GM21723 (cell line): Measurements from ENCODE around the gene GPR26.

Experiments
- ATAC-seq: cut with Tn5 transposase; IDR thresholded peaks from one replicate; pipeline ENCODE4 v1.9.1; 2021; ENCODE audit warnings: mild to moderate bottlenecking, moderate library complexity; ENCODE audit not compliant: unreplicated experiment

The GPR26 gene

GRCh38 chr10:123645615-123646014, 20.5 kb upstream of the GPR26 start:
- no peak for ATAC-seq

DNA sequence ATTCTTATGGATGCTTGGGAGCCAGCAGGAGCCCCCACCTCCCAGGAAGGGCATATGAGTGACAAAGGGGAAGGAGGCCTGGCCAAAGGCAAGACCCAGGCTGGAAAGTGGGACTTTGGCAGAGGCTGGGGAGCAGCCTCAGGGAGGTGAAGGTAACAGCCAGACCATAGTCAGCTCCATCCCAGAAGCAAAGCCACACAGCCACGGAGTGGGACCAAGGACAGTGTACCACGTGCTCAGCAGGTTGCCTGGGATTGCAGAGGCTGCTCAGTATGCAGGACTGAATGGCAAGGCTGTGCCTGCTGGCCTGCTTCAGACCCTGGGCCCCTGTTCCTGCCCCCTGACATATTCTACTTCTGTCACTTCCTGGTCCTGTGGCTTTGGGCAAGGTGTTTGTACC, 17.6 kb upstream of the GPR26 start:
- no peak for ATAC-seq

DNA sequence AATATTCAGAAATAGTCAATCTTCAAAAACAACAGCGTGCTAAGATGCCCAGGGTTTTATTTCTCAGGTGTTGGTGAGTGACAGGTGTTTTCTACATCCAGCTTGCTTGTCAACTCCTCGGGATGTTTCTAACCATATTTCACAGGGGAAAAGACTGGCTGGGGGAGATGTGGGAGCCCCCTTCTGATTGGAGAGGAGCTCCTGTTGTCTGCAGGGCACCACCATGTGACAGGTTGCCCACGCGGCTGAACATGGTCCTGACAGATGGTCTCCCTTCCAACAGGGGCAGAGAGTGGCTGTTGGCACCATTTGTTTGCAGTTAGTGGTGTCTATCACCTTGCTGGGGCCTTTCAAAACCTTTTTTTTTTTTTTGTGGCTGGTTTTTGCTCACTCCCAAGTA, 16.5 kb upstream of the GPR26 start:
- no peak for ATAC-seq

GRCh38 chr10:123651421-123652047, 14.6 kb upstream of the GPR26 start:
- ATAC-seq, result no peak

DNA sequence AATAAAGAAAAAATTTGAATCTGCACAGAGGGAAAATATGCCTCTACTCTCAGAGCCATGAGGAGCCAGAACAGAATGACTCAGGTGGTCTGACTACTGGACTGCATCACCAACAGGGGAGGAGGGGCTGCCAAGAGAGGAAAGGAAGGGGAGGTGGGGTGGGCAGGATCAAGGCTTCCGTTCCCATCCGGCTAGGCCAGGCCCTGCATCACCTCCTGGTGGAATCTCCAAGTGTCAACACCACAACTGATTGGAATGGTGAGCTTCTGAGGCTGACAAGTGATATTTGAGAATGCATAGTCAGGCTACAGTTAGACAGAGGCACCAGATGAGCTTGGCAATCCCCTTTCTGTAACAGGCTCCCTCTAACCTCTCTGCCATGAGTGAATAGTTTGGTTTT, 10.4 kb upstream of the GPR26 start:
- ATAC-seq, result no peak

GRCh38 chr10:123663522-123663921, 2.6 kb upstream of the GPR26 start:
- ATAC-seq, result no peak

GRCh38 chr10:123665491-123666286, 466 bp upstream of the GPR26 start:
- no peak for ATAC-seq

GRCh38 chr10:123669886-123670285, 3.7 kb downstream of the GPR26 start:
- no peak for ATAC-seq

DNA sequence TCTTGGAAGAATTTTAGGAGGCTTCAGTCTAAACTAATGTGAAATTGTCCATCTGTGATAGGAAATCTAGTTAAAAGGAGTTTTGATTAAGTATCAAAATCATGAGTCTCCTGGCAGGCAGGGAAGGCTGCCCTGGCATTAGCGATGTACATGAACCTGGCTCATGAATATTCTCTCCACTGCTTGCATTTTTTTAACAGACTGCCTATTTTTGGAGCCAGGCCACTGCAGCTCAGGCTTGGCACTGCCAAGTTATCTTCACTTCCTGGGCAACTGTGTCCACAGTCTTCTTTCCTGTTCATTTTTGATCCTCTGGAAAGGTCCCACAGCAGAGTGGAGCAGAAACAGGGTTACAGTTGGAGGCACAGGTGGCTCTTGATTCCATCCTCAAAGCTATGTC, 7.0 kb downstream of the GPR26 start:
- ATAC-seq, result no peak

- ATAC-seq, result no peak
These were observed 8.6 kb downstream of the GPR26 start for GRCh38 chr10:123674741-123675140.

GRCh38 chr10:123675811-123676210, 9.7 kb downstream of the GPR26 start:
- no peak for ATAC-seq

GRCh38 chr10:123677556-123677955, 11.4 kb downstream of the GPR26 start:
- no peak for ATAC-seq

- ATAC-seq, result no peak
These were observed 12.2 kb downstream of the GPR26 start for GRCh38 chr10:123678376-123678775.

DNA sequence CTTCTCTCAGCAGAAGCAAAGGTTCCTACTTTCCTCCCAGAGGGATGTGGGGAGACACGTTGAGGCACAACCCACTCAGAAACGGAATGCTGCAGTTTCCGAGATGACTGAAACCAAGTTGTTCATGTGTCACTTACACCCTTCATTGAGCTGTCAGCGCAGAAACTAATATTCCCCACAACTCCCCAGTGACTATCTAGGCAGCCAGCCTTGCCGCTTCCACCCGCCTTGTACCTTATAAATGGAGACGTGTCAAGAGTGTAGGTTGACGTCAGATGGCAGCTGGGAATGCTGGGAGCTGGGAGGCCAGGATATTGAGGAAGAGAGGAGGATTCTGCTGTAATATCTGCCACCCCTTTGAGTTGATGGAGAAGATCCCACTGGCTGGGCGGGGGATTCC, 15.1 kb downstream of the GPR26 start:
- ATAC-seq, result no peak

DNA sequence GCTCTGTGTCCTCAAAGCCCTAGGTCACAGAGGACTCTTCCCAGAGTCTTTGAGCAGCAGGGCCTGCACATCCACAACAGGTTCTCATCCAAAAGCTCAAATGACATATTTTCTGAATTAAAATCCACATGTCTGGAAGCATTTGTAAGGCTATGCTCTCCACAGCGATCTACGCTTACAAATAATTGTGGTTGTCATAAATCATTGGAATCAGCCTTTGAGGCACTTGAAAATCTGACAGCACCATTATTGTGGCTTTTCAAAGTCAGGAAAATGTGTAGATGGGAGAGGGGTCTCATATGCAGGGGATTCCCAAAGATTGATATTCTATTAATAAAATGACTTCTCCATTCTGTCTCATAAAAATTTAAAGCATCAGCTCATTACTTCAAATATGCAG, 16.3 kb downstream of the GPR26 start:
- no peak for ATAC-seq

GRCh38 chr10:123683459-123683858, 17.3 kb downstream of the GPR26 start:
- no peak for ATAC-seq

DNA sequence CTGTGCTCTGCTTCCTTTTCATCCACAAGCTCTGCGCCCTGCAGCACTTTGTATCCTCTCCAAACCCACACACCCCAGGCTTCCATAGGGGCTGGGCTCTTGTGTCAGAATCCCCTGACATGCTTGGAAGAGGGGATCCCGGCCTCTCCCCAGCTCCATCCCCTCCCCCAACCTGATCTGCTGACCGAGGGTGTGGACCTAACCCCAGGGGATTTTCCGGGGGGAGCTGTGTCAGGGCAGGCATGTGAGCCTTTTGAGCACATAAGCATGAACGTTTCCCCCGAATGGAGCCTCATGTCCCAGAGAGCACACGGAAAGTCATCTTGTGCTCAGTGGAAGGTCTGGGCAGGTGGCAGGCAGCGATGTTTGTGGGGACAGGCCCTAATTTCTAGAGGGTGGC, 17.7 kb downstream of the GPR26 start:
- no peak for ATAC-seq

- no peak for ATAC-seq
These were observed 19.1 kb downstream of the GPR26 start for GRCh38 chr10:123685260-123685659.

DNA sequence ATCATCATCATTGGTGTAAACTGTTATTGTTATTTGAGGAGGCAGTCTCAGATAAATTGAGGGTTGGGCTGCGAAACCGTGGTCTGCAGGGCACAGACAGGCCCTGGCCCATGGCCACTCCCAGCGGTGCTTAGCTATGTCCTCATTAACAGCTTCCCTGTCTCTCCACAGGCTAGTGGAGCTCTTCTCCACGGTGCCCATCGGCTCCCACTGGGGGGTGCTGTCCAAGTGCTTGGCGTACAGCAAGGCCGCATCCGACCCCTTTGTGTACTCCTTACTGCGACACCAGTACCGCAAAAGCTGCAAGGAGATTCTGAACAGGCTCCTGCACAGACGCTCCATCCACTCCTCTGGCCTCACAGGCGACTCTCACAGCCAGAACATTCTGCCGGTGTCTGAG, 21.6 kb downstream of the GPR26 start:
- ATAC-seq, result no peak

DNA sequence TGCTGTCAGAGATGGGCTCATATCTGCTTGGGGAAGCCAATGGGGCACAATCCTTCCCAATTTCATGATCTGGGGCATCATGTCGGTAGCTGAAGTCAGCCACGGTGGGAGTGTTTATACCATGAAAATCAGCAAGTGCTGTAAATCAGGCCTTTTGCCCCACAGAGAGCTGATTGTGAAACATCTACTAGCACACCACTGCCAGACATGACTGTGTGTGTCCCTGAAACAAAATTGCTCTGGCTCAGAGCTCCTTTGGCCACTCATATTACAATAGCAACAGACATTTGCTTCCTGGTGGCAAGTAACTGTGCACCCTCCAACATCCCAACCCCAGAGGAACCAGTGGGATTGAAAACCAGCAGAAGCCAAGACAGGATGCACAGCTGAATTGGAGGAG, 23.7 kb downstream of the GPR26 start:
- ATAC-seq, result no peak

- ATAC-seq, result no peak
These were observed 37.1 kb downstream of the GPR26 start for GRCh38 chr10:123703195-123703790.

DNA sequence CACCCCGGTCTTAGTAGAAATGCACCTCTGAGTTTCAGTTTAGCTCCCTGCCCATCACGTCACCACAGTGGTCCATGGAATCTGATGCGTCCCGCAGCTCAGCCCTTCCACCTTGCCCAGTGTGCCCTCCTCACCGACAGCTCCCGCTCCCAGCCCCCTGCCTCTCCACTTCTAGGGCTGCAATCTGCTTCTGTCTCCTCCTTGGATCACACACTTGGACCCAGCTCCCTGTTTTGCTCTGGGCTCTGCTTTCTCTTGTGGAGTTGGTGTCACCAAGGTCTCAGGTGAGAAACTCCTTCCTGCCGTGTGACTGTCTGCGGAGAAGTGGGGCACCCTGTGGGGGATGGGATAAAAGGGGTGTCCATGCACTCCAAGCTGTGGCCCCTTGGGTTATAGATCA, 37.9 kb downstream of the GPR26 start:
- ATAC-seq, result no peak
